Measurements from ENCODE around the gene PALLD.
A peak's percentile ranks its signal among the peaks of the same experiment; 100 is the strongest.

Gene PALLD

DNA sequence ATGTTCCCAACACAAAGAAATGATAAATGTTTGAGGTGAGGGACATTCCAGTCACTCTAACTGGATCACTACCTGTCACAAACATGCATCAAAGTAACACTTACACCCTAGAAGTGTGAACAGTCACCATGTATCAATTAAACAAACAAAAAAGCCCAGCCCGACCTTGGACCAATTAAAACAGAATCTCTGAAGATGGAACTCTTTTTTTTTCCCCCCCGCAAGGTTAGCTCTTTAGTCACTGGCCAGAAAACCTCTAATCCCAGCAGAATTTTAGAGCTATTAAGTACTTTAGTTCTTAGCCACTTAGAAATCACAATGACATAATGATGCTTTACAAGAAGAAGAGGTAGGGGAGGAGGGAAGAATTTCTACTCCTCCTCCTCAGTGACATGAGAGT lies 154.5 kb downstream of the PALLD start:
- DNase-seq: no peak

DNA sequence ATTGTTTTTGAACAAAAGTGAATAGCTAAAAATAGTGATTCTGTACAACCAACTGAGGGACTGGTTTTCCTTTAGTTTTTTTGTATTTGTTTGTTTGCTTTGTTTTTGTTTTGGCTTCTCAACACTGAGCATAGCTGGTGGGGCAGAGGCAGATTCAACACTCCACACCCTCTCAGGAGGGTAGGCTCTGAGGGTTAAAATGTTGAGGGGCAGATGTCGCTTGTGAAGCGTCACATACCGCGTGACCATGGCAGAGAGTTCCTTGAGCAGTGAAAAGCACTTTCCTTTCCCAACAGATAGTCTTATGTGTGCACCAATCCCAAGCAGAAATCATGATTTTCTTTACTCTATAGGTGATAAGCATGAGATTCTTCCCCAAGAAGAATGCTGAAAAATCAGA lies 155.0 kb downstream of the PALLD start:
- DNase-seq: no peak

DNA sequence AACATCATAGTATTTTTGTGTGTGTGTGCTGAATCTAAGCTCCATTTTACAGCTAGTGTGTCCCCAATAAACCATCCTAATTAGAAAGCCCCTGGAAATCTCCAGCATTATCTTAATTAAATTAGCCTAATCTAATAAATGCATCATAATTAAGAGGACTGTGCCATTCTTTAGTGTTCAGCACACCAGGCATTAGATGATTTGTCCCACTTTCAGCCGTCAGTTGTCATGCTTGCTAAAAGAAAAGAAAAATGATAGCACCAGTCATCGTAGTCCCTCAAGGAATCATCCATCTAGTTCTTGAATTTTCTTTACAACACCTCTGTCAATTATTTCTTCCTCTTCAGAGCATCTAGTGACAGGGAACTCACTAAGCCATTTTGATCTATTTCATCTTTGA lies 155.9 kb downstream of the PALLD start:
- no peak for DNase-seq

DNA sequence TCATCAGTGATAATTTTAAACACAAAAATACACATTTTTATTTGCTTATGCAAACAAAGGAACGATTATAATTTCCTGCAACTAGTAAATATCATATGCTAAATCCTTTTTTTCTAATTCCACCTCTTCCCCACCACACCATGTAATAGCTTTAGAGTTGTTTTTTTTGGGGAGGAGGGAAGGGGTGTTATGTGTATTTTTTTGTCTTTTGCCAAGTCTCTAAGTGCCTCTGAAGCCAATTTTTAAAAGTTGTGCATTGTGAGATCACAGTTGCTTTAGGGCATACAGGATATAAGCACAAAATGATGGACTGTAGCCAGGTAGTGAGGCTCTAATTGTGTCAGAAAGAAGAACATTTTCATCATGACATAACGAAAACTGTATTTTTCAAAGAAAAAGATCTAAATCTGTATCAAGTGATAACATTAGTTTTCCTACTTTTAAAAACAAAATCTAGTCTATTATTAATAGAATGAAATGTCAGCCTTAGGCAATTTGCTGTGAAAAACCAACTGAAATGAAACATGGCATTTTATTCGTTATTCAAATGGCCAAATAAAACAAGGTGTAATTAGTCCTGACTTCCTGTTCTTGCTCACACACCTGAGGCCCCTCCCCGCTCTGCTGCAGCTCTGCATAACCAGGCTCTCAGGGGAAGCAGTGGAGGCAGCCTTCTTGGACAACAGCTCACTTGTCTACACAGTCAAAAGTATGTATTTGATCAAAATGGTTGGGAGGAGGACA lies 157.4 kb downstream of the PALLD start:
- peak; percentile 3 for DNase-seq

DNA sequence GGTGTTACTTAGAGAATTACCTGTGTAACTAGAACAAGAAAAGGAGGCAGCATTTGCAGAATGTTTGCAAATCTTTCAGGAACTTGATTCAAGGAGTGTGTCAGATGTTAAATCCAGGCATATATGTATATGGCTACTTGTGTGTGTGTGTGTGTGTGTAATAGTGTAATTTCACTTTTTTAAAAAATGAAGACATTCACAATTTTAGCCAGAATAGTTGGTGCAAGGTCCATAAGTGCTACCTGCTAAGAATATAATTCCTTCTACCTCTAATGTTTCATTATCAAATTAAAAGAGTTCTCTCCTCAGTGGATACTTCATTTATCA lies 158.0 kb downstream of the PALLD start:
- no peak for DNase-seq

DNA sequence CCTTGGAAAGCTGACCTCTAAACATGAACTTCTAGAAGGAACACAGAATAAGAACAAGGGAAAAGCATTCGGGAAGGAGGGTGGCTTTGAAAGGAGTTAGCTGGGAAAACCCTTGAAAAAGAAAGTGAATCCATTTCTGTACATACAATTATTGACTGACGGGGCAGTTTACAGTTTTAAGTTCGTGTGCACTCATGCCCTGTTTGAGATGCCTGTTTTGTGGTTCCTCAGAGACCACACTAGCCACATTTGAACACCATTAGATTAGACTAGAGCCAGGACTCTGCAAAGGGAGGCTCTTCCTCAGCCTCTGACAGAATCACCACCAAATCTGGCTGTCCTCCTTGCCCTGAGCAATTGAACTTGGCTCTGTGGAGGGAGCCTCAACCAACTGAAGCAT lies 158.3 kb downstream of the PALLD start:
- no peak for DNase-seq

DNA sequence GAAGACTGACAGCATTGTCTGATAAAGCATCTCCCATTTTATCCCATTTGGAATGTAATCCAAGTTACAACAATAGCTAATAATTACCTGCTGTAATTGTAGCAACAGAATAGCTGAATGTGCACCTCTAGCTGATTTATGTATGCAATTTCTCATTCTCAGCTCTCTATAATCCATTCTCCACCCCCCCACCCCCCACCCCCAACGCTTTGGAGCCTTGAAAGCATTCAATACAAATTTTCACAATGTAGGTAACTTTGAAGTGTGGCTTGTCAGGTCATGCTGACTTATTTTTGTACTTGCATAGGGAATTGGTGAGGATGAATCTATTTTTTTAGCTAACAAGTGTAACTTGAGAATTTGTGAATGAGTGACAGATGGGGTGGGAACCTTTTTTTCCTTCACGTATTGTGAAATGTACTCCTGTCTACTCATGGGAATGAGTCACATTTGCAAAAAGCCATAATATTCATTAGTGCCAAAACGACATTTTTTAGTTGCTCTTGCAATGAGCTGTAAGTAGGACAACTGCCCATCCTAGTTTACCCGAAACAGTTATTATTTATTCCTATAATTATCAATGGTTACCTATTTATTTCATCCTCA lies 159.3 kb downstream of the PALLD start:
- no peak for DNase-seq

DNA sequence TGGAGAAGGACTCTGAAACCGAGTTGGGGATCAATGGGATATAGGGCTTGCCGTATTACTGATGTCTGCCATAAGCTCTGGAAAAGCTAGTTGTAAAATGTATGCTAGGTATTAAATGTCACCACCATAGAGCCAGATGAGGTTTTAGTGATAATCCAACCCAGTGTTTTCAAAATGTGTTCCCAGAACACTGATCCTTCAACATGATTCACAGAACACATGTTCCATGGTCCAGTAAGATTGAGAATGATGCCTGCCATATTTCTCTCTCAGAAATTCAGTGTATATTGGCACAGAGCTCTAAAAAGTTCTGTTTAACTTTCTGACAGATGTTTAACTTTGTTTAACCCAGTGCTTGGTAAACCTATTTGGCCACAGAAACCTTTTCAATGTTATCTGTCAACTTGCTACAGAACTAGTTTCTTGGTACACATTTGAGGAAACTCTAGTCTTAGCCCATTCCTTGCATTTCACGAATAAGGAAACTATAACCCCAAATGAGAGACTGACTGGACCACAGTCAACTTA lies 160.2 kb downstream of the PALLD start:
- DNase-seq: no peak

DNA sequence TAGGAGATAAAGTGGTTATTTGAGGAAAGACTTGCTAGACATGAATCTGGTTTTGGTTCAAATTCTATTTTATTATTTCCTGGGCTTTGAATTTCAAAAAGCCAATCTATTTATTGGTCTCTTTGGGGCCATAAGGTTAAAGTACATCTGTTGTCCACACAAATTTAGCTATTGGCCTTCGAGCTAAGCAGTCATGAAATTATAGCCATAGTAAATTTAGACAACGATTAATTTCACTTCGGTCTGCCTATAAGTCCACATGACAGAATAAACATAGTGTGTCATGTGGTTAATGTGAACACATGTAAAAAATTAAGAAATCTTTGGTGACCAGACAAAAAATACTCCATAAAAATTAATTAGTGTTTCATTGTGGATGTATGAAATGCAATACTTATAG lies 161.9 kb downstream of the PALLD start:
- no peak for DNase-seq

DNA sequence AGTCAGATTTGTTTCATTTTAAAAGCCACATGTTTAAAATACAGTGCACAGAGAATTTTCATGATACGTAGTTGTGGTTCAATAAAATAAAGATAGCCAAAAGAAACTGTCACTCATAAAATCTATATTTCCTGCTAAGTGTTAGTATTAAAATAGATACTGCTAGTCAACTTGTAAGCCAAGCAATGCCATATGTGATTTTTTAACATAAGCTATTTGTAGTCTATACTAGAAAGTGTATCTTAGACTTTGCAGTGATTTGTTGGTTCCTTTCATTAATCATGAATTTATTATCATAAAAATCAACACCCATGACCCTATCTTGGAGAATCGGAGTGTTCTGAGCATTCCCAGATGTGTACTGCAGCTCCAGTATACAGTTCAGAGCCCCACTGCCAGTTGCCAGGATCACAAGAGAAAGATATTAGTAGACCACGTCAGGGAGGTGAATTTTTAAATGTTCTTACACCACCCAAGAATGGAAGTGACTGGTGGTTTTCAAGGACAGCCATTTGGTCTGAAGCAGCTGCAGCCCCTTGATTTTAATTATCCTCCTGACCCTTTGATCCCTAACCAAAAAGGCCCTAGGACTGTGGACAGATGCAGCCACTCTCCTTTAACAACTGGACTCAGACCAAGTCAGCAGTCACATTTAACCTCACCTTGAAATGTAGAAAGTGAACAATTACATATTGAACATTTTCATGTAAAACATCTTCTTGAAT lies 163.1 kb downstream of the PALLD start:
- DNase-seq: no peak

DNA sequence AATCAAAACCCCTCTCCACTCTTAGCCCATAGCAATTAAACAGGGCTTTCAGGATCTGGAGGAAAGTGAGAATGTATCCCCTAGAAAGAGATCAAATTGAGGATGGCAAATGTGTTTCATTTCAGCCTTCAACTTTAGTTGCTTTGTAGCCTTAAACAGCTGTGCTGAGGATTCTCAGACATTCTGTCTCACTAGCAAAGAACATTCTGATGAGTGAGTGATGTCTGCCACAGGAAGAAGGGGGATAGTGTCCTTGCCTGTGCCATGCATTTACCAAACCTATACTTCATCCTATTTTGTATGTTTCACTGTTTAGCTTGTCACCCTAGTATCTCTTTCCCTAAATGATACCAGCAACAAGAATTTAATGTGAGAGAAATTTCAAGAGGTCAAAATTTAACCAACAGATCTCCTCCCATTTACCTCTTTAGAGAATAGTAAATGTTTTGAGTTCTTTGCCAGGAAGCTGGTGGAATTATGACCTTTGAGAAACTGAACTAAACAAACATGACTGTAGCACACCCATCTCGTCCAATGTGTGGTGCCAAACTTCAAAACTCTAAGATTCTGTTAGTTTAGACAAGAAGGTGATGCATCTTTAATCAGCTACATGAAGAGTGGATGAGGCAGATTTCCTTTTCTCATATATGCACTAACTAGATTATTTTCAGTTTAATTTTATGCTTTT lies 165.6 kb downstream of the PALLD start:
- no peak for DNase-seq

DNA sequence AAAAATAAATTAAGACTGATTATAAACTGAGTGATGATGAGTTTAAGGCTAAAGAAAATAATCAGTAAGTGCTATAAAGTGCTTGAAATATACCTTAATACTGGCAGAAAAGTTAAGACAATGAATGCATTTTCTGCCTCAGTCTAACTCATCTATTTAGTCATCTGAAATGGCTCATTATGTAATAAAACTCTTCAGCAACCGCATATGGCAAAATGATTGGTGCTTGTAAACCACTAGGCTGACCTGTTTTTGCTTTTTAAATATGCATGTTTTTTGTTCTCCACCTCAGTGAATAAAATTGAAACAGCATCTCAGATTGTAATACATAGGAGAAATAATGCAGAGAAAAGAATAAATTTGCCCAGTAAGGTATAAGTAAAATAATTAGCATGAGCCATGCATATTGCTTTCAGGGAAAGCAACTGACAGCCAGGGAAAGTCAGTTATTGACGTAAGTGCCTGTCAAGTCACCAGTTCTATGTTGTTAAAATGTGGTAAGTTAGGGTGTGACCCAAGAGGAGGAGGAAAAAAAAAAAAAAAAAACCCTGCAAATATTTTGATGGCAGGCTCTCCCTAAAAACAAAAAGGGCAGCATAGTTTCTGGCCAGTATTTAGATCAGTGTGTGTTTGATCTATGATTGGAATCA lies 167.5 kb downstream of the PALLD start:
- DNase-seq: no peak

DNA sequence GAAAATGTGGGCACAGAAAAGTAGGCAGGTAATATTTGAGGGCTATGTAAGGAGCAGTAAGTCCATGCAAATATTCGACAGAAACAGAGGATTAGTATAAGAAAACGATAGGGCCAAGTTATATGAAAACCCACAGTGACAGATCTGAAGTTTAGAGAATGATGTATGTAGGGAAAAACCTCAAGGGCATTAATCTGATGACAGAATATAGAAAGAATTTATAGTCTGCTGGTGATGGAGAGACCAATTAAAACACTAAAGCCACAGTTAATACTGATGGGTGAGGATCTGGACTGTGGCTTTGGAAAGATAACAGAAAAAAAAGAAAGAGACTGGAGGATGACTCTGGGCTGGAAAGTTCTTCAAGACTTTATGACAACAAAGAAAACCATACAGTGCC lies 169.7 kb downstream of the PALLD start:
- no peak for DNase-seq

DNA sequence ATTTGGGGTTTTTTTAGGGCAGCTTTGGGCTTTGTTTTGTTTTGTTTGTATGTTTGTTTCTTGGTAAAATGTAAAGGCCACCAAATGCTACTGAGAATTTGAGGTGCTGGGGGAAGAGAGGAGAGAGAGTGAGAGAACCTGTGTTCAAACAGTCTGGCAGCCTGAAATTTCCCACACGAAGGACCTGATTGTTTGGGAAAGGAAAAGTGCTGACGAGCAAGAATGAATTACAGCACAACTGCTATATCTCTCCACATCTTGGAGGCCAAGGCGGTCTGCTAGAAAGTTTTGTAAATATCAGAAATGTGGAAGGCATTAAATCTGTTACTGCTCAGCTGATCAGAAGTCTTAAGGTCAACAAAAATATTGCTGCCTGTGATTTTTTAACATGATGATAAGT lies 170.5 kb downstream of the PALLD start:
- DNase-seq: no peak

DNA sequence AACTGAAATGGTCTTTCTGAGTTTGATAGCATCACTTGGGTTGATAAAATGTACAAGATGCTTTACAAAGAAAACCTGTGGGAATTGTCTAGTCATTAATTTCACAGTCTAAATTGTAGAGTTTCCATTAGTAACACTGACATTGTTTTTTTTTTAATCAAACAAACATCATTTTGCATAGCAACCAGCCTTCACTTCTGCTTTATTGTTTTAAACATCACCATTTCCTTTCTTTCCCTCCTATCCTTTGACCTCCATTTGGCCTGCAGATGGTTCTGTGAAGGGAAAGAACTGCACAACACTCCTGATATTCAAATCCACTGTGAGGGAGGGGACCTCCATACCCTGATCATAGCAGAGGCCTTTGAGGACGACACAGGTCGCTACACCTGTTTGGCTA lies 171.1 kb downstream of the PALLD start:
- DNase-seq: no peak

DNA sequence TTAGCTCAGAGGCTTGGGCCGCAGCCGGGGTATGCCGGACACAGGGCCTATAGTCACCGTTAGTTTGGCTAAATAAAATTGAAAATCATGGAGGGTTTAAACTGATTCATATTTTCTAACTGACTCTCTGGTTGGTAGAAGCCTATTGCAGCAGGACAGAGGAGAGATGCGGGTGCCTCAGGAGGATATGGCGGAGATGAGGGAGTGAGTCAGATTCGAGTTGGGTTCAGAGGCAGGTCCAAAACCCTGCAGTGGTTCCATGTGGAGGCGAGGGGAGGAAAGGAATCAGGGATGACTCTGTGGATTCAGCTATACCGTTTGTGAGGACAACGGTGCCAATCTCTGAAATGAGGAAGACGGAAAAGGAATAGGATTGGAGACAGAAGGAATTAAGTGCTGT lies 176.6 kb downstream of the PALLD start:
- no peak for DNase-seq

DNA sequence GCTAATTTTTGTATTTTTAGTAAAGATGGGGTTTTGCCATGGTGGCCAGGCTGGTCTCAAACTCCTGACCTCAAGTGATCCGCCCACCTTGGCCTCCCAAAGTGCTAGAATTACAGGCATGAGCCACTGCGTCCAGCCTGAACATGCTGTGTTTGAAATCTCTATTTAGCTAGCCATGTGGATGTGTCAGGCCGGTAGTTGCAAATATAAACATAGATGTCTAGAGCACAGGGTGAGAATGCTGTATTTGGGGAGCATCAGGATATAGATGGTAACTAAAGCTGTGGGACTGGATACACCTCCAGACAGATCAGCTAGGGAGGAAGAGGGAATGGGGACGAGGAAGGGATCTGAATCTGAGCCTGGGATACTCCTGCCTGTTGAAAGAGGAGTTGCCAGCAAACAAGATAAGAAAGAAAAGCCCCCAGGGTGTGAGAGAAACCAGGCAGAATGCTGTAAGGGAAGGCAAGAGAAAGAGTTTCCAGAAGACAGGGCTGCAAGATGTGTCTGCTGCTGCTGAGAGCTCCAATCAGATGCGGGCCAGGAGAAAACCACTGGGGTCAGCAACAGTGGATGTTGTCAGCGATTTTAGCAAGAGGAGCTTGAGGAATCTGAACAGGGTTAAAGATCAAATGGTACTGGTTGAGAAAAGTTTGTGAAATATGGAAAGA lies 177.4 kb downstream of the PALLD start:
- no peak for DNase-seq

DNA sequence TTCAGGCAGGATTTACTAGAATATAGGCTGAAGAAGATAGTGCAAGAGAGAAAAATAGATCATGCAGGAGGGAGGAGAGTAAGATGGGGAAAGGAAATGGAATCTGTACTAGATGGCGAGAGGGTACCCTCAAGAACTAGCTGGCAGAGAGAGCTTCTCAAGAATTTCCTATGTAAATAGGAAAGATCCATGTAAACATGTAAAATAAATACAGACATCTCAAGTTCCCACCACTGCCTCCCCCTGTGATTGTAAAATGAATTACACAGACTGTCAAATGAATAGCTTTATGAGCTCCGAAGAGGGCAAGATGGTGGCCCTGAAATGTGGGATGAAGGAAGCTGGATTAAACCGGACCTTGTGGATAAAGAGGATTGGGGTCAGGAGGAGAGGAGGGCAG lies 178.0 kb downstream of the PALLD start:
- no peak for DNase-seq

DNA sequence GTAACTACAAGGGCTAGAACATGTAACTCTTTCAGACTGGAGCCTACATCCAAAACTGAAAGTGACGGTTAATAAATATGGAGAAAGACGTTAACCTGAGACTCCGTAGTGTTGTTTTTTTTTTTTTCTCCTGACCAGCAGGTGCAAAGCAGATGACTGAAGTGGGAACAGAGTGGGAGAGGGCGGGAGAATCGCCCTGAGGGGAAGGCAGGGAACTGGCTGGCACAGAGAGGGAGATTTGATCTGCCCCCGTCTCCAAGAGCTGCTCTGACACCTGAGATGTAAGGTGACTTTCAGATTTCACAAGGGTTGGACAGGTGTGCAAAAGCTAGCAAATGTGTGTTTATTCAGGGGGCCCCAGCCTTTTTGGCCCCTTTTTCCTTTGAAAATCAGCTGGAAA lies 180.2 kb downstream of the PALLD start:
- no peak for DNase-seq

DNA sequence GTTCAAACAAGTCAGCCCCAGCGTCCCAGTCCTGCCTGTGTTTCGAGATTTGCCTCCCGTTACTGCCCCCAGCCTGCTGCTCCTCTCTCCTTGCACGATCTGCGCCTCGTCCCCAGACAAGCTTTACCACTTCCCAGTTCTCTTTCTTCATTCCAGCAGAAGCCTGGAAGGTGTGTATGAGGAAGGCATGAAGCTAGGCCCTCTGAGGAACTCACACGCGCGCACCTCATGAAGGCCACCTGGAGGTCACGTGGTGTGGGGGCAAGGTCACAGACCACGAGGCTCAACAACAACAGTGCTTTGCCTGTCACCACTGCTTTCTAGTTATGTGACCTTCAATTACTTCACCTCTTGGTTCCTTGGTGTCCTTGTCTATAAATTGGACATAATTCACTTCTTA lies 181.0 kb downstream of the PALLD start:
- DNase-seq: no peak

DNA sequence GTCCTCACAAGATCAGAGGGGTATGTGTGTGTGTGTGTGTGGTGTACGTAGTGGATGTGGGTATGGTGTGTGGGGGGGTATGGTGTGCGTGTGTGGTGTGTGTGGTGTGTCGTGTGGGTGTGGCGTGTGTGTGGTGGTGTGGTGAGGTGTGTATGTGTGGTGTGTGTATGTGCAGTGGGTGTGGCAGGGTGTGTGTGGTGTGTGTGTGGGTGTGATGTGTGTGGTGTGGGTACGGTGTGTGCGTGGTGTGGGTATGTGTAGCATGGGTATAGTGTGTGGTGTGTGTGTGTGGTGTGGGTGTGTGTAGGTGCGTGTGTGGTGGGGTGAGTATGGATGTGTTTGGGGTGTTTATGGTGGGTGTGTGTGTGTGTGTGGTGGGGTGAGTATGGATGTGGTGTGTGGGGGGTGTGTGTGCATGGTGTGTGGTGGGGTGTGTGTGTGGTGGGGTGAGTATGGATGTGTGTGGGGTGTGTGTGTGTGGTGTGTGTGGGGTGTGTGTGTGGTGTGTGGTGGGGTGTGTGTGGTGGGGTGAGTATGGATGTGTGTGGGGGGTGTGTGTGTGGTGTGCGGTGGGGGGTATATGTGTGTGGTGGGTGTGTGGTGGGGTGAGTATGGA lies 182.0 kb downstream of the PALLD start:
- DNase-seq: no peak

DNA sequence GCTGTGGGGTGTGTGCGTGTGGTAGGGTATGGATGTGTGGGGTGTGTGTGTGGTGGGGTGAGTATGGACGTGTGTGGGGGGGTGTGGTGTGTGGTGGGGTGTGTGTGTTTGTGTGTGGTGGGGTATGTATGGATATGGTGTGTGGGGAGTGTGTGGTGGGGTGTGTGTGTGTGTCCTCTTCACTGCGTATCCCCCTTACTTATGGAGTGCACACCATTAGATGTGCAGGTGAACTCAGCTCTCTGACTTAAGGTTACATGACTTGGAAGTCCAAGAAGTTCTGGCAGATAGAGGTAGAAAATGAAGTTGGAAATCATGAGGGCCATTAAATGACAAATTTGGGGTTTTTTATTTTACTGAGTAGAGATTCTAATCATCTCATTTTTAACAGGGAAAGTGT lies 182.5 kb downstream of the PALLD start:
- DNase-seq: no peak
